Duodenal mucosa (tissue), 2 donors: Measurements from ENCODE around the gene PIK3R5.
"Not testable (repeated sequence)": the region's sequence is repeated elsewhere in the genome, so short reads cannot be mapped to it uniquely, and the experiment has no call there.

Source experiments
- H3K27ac ChIP-seq: one replicate; pipeline ENCODE4 v1.7.0; 2013; ENCODE audit warnings: low read depth, low read length
- H3K27me3 ChIP-seq, 2 donors: one replicate each; pipeline ENCODE4 v1.7.0; 2013; ENCODE audit warnings: low read length in 2 of 2, control low read depth in 1 of 2; ENCODE audit not compliant: insufficient read depth in 2 of 2, control insufficient read depth in 1 of 2
- H3K36me3 ChIP-seq, 2 donors: one replicate each; pipeline ENCODE4 v1.7.0; 2013; ENCODE audit warnings: low read length in 2 of 2, control low read depth in 1 of 2; ENCODE audit not compliant: insufficient read depth in 2 of 2, control insufficient read depth in 1 of 2
- H3K4me1 ChIP-seq, 2 donors: one replicate each; pipeline ENCODE4 v1.7.0; 2013; ENCODE audit warnings: low read length in 2 of 2, control low read depth in 1 of 2; ENCODE audit not compliant: insufficient read depth in 2 of 2, control insufficient read depth in 1 of 2
- H3K4me3 ChIP-seq, 2 donors: one replicate each; pipeline ENCODE4 v1.7.0; 2013; ENCODE audit warnings: low read length in 2 of 2, low read depth in 1 of 2
- H3K9ac ChIP-seq, 2 donors: one replicate each; pipeline ENCODE4 v1.7.0; 2013; ENCODE audit warnings: low read length in 2 of 2, low read depth in 1 of 2
- H3K9me3 ChIP-seq, 2 donors: one replicate each; pipeline ENCODE4 v1.7.0; 2013; ENCODE audit warnings: low read length in 2 of 2, control low read depth in 1 of 2; ENCODE audit not compliant: control insufficient read depth in 1 of 2

Gene PIK3R5

GRCh38 chr17:8986295-8986694 lies 20.8 kb upstream of the PIK3R5 start:
- no peaks in the 10 kb centered on the region for H3K4me1 ChIP-seq
- no peak overlapping the region for H3K9ac ChIP-seq
- H3K27ac ChIP-seq: no peak overlapping the region
- H3K4me3 ChIP-seq: no peak overlapping the region
- no peaks in the 10 kb centered on the region for H3K27me3 ChIP-seq
- no peaks in the 10 kb centered on the region for H3K36me3 ChIP-seq
- no peaks in the 10 kb centered on the region for H3K9me3 ChIP-seq

GRCh38 chr17:8985054-8985701 lies 19.7 kb upstream of the PIK3R5 start:
- Histone ChIP-seq H3K4me3 (no peak overlapping the region), H3K27me3 (no peaks in the 10 kb centered on the region), H3K36me3 (no peaks in the 10 kb centered on the region), H3K9ac (no peak overlapping the region), H3K4me1 (no peaks in the 10 kb centered on the region), H3K27ac (no peak overlapping the region), H3K9me3 (no peaks in the 10 kb centered on the region)

- H3K9ac ChIP-seq, H3K36me3 ChIP-seq, H3K27ac ChIP-seq, H3K27me3 ChIP-seq, H3K9me3 ChIP-seq, H3K4me3 ChIP-seq, H3K4me1 ChIP-seq: not testable (repeated sequence)
Observed at GRCh38 chr17:8984225-8984624, 18.7 kb upstream of the PIK3R5 start.

- Histone ChIP-seq H3K36me3 (no peaks in the 10 kb centered on the region), H3K9me3 (no peaks in the 10 kb centered on the region), H3K9ac (no peak overlapping the region), H3K27me3 (no peaks in the 10 kb centered on the region), H3K4me1 (no peaks in the 10 kb centered on the region), H3K4me3 (no peak overlapping the region), H3K27ac (no peak overlapping the region)
Observed at GRCh38 chr17:8981443-8981842, 15.9 kb upstream of the PIK3R5 start.

- H3K9ac ChIP-seq: no peak overlapping the region
- no peaks in the 10 kb centered on the region for H3K27me3 ChIP-seq
- H3K4me3 ChIP-seq: no peak overlapping the region
- no peaks in the 10 kb centered on the region for H3K4me1 ChIP-seq
- no peak overlapping the region for H3K27ac ChIP-seq
- no peaks in the 10 kb centered on the region for H3K9me3 ChIP-seq
- H3K36me3 ChIP-seq: no peaks in the 10 kb centered on the region
Observed at GRCh38 chr17:8979715-8980114, 14.2 kb upstream of the PIK3R5 start.

GRCh38 chr17:8976638-8977037 lies 11.1 kb upstream of the PIK3R5 start:
- no peak overlapping the region for H3K27ac ChIP-seq
- H3K4me3 ChIP-seq: no peak overlapping the region
- no peaks in the 10 kb centered on the region for H3K27me3 ChIP-seq
- no peaks in the 10 kb centered on the region for H3K4me1 ChIP-seq
- no peak overlapping the region for H3K9ac ChIP-seq
- no peaks in the 10 kb centered on the region for H3K9me3 ChIP-seq
- H3K36me3 ChIP-seq: no peaks in the 10 kb centered on the region

- H3K4me3 ChIP-seq: no peak overlapping the region
- no peaks in the 10 kb centered on the region for H3K36me3 ChIP-seq
- H3K9me3 ChIP-seq: no peaks in the 10 kb centered on the region
- H3K9ac ChIP-seq: no peak overlapping the region
- H3K4me1 ChIP-seq: no peaks in the 10 kb centered on the region
- no peak overlapping the region for H3K27ac ChIP-seq
- no peaks in the 10 kb centered on the region for H3K27me3 ChIP-seq
Observed at GRCh38 chr17:8975091-8975725, 9.7 kb upstream of the PIK3R5 start.

GRCh38 chr17:8969901-8970300 lies 4.4 kb upstream of the PIK3R5 start:
- peaks cover under 1 to 8% of the 10 kb centered on the region in 2 donors for H3K27me3 ChIP-seq
- no peaks in the 10 kb centered on the region for H3K36me3 ChIP-seq
- H3K4me1 ChIP-seq: peaks cover 0 to 5% of the 10 kb centered on the region in 2 donors
- H3K9ac ChIP-seq: no peak overlapping the region
- no peaks in the 10 kb centered on the region for H3K9me3 ChIP-seq
- H3K27ac ChIP-seq: no peak overlapping the region
- H3K4me3 ChIP-seq: no peak overlapping the region

- Histone ChIP-seq H3K27me3 (peaks cover 8 to 10% of the 10 kb centered on the region in 2 donors), H3K36me3 (no peaks in the 10 kb centered on the region), H3K9me3 (no peaks in the 10 kb centered on the region), H3K4me3 (no peak overlapping the region), H3K4me1 (peaks cover 0 to 5% of the 10 kb centered on the region in 2 donors), H3K27ac (no peak overlapping the region), H3K9ac (no peak overlapping the region)
Observed at GRCh38 chr17:8968503-8968902, 3.0 kb upstream of the PIK3R5 start.

GRCh38 chr17:8967861-8968260 lies 2.4 kb upstream of the PIK3R5 start:
- no peak overlapping the region for H3K27ac ChIP-seq
- H3K9me3 ChIP-seq: no peaks in the 10 kb centered on the region
- no peaks in the 10 kb centered on the region for H3K36me3 ChIP-seq
- peaks cover 8 to 10% of the 10 kb centered on the region in 2 donors for H3K27me3 ChIP-seq
- no peak overlapping the region for H3K9ac ChIP-seq
- peaks cover 0 to 5% of the 10 kb centered on the region in 2 donors for H3K4me1 ChIP-seq
- H3K4me3 ChIP-seq: no peak overlapping the region
